Transverse colon (tissue), 4 donors: ENCODE data around the gene SVOP. TPM values are rescaled to one million over a fixed set of nuclear protein-coding genes. Genes with fewer than 3 reads are reported as not detected.

Experiments
- DNase-seq: peaks from one replicate; pipeline ENCODE4 v3.0.0-alpha.2; 2019
- H3K27ac ChIP-seq, 4 donors: fragments of 200-600 bp; sonication (generic); 2 replicates each; pipeline ENCODE4 v1.5.1; 2016 to 2018; ENCODE audit warnings: inconsistent platforms in 4 of 4
- H3K27me3 ChIP-seq: fragments of 200-600 bp; sonication (generic); 2 replicates; pipeline ENCODE4 v1.5.1; 2017; ENCODE audit warnings: inconsistent platforms
- H3K36me3 ChIP-seq, 4 donors: fragments of 200-600 bp; sonication (generic); 2 replicates each; pipeline ENCODE4 v1.5.1; 2017 to 2019; ENCODE audit warnings: inconsistent platforms in 4 of 4
- H3K4me1 ChIP-seq, 4 donors: fragments of 200-600 bp; sonication (generic); 2 replicates each; pipeline ENCODE4 v1.5.1; 2017 to 2020; ENCODE audit warnings: inconsistent platforms in 4 of 4
- H3K4me3 ChIP-seq, 4 donors: fragments of 200-600 bp; sonication (generic); 1 replicate in 1 of 4; 2 replicates in 3 of 4; pipeline versions ENCODE4 v1.5.1 to v1.6.1; 2017 to 2019; ENCODE audit warnings: inconsistent platforms in 4 of 4
- H3K9me3 ChIP-seq, 2 donors: fragments of 200-600 bp; sonication (generic); 2 replicates each; pipeline ENCODE4 v1.5.1; 2017 to 2019; ENCODE audit warnings: inconsistent platforms in 2 of 2
- EP300 ChIP-seq: sonication (generic); formaldehyde crosslinking; IDR thresholded peaks from one replicate; pipeline ENCODE4 v1.6.1; 2017; ENCODE audit warnings: antibody characterized with exemption, low read depth
- POLR2A ChIP-seq: fragments of 450-650 bp; IDR thresholded peaks from one replicate; pipeline ENCODE4 v1.6.1; 2016; ENCODE audit warnings: antibody characterized with exemption, mild to moderate bottlenecking, moderate library complexity
- POLR2AphosphoS5 ChIP-seq, 3 donors: sonication (generic); formaldehyde crosslinking; IDR thresholded peaks; one replicate each; pipeline ENCODE4 v1.6.1; 2016; ENCODE audit warnings: antibody characterized with exemption in 3 of 3
- WGBS, 2 donors: methylation state at CpG; one replicate each; pipeline ENCODE4 v1.1.5; 2018; ENCODE audit warnings: low coverage in 1 of 2; 5-methylcytosine and 5-hydroxymethylcytosine counted together
- in situ Hi-C, 4 donors: fragments of 200-750 bp; cut with MboI; loops; one replicate each; pipeline versions ENCODE4 v1.15.0 to v1.15.1; 2017; ENCODE audit warnings: low sequenced_read_pairs in 3 of 4, low pct_ligation_motif_present in 1 of 4, low pct_unique_long_range_greater_than_20kb in 1 of 4
- intact Hi-C: fragments of 100-400 bp; cut with DNase I; formaldehyde crosslinking; loops from one replicate; pipeline ENCODE4 v1.15.1; 2023; ENCODE audit warnings: low total_unique reads
- total RNA-seq, 4 donors: library from RNA; depleted of rRNA; stranded (reverse); fragments of >200 nt; gene quantifications; one replicate each; pipeline ENCODE4 v1.1.0, GENCODE V29; 2016
- TF ChIP-seq, protein P1 (sequence below), 5 experiments: fragments of 200-600 bp in 3 of 5; fragments of 450-650 bp in 2 of 5; sonication (generic) in 3 of 5; IDR thresholded peaks; 1 replicate in 2 of 5; 2 replicates in 3 of 5; pipeline ENCODE4 v1.5.1; 2016 to 2017; ENCODE audit warnings: antibody characterized with exemption in 5 of 5, inconsistent platforms in 3 of 5, mild to moderate bottlenecking in 2 of 5, moderate library complexity in 1 of 5

SVOP gene
- total RNA-seq, 4 donors from 2014 or later, result 0.16 to 0.55 TPM; not detected in 2

DNA sequence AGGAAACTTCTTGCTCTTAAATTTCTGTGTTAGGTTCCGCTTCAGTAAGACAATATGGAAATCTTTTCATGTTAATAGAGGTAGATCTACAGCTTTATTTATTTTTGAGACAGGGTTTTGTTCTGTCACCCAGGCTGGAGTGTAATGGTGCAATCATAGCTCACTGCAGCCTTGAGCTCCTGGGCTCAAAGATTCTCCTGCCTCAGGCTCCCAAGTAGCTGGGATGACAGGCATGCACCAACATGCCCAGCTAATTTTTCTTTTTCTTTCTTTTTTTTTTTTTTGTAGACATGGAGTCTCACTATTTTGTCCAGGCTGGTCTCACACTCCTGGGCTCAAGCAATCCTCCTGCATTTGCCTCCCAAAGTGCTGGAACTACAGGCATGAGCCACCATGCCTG is 70.9 kb downstream of the SVOP start:
- no peaks in the 10 kb centered on the region for H3K27me3 ChIP-seq
- WGBS, 2 donors, result 95% methylated on average over 1 of the region's 1 CpG; no CpG with 5 or more reads in 1 of the 2 donors
- peaks cover 0 to 7% (median 2%) of the 10 kb centered on the region in 4 donors for H3K4me1 ChIP-seq
- TF ChIP-seq EP300 (no peak), POLR2A (no peak), POLR2AphosphoS5 (IDR thresholded peaks at IDR 0.05) (no peak)
- TF ChIP-seq, protein P1, sequence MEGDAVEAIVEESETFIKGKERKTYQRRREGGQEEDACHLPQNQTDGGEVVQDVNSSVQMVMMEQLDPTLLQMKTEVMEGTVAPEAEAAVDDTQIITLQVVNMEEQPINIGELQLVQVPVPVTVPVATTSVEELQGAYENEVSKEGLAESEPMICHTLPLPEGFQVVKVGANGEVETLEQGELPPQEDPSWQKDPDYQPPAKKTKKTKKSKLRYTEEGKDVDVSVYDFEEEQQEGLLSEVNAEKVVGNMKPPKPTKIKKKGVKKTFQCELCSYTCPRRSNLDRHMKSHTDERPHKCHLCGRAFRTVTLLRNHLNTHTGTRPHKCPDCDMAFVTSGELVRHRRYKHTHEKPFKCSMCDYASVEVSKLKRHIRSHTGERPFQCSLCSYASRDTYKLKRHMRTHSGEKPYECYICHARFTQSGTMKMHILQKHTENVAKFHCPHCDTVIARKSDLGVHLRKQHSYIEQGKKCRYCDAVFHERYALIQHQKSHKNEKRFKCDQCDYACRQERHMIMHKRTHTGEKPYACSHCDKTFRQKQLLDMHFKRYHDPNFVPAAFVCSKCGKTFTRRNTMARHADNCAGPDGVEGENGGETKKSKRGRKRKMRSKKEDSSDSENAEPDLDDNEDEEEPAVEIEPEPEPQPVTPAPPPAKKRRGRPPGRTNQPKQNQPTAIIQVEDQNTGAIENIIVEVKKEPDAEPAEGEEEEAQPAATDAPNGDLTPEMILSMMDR (IDR thresholded peaks at IDR 0.05), result no peak
- H3K36me3 ChIP-seq, result no peaks in the 10 kb centered on the region
- in situ Hi-C loops (loop anchor here in 1 of 4 donors (10.0 to 25.0 kb wide), 3 partner anchors 65 to 288 kb away; partner anchors contain the start of genes ALKBH2, DAO and UNG), intact Hi-C loops (loop anchor here (10.0 kb wide), 1 partner anchor 335 kb away; no protein-coding TSS in a partner anchor)
- H3K9me3 ChIP-seq, result no peaks in the 10 kb centered on the region
- H3K4me3 ChIP-seq, result no peak overlapping the region
- H3K27ac ChIP-seq, result no peak overlapping the region
- DNase-seq, result no peak

DNA sequence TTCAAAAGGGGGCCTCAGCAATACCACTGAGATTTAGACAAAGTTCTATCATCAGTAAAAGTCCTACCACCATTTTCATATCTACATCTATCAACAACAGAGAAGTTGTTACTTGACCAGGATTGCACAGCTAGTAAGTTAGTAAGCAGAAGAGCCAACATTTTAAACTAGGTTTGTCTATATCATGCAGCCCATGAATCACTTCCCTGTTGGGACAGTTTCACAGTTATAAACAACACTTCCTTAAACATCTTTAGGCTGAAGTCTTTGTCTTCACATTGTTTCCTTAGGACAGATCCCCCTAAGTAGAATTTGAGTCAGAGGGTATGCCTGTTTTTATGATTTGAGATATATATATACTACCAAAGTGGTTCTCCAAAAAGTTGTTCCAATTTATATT is 72.5 kb downstream of the SVOP start:
- Histone ChIP-seq H3K27ac (no peak overlapping the region), H3K4me1 (peaks cover 0 to 7% (median 2%) of the 10 kb centered on the region in 4 donors), H3K9me3 (no peaks in the 10 kb centered on the region), H3K4me3 (no peak overlapping the region), H3K36me3 (no peaks in the 10 kb centered on the region), H3K27me3 (no peaks in the 10 kb centered on the region)
- in situ Hi-C loops, result no loop called here
- intact Hi-C loops, result no loop called here
- DNase-seq, result no peak
- TF ChIP-seq POLR2A (no peak), EP300 (no peak), POLR2AphosphoS5 (IDR thresholded peaks at IDR 0.05) (no peak)
- TF ChIP-seq, protein P1 (IDR thresholded peaks at IDR 0.05), result no peak

DNA sequence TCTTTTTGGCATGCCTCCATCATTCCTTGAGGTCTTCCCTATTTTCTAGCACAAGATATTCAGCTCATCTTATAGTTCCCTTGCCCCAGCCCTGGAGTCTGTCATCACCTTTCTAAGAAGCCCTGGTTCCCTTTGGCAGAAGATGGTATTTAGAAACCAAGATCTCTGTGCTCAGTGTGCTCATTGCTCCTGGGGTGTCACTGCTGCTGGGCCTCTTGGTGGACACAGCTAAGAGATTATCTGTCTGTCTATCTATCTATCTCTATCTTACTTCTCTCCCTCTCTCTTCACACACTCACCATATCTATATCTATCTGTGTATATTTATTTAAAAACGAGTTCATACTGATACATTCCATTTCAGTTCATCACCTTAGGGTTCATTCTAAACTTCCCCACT is 73.8 kb downstream of the SVOP start:
- H3K4me3 ChIP-seq, result no peak overlapping the region
- peaks cover 0 to 7% (median 2%) of the 10 kb centered on the region in 4 donors for H3K4me1 ChIP-seq
- H3K27ac ChIP-seq, result no peak overlapping the region
- no peaks in the 10 kb centered on the region for H3K9me3 ChIP-seq
- in situ Hi-C loops, result no loop called here
- H3K36me3 ChIP-seq, result no peaks in the 10 kb centered on the region
- DNase-seq, result no peak
- no peak for TF ChIP-seq POLR2AphosphoS5 (IDR thresholded peaks at IDR 0.05)
- TF ChIP-seq, protein P1 (IDR thresholded peaks at IDR 0.05), result no peak
- no peak for TF ChIP-seq EP300
- TF ChIP-seq POLR2A, result no peak
- H3K27me3 ChIP-seq, result no peaks in the 10 kb centered on the region
- 20 to 44% methylated on average over 1 of the region's 1 CpG for WGBS, 2 donors
- intact Hi-C loops, result no loop called here

DNA sequence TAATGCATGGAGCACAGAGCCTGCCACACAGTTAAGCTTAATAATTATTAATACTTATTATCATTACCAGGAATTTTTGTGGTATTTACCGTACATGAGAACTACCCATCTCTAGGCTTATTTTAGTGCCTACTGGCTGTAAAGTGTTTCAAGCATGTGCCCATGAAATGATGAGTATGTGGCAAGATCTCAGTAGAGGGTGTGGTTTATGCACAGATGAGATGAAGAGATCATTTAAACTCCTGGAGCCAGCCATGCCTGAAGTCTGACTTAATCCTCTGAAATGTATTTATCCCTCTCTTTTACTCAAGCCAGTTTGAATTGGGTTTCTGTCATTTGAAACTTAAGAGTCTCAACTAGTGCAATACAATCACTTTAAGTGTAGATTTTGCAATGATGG is 80.7 kb downstream of the SVOP start:
- WGBS, 2 donors, result 33 to 73% methylated on average over 1 of the region's 1 CpG
- TF ChIP-seq POLR2A (no peak), EP300 (no peak)
- TF ChIP-seq, protein P1 (IDR thresholded peaks at IDR 0.05), result no peak
- DNase-seq, result no peak
- Histone ChIP-seq H3K36me3 (no peaks in the 10 kb centered on the region), H3K27me3 (no peaks in the 10 kb centered on the region), H3K4me1 (peaks cover 0 to 8% (median 2%) of the 10 kb centered on the region in 4 donors), H3K27ac (no peak overlapping the region), H3K4me3 (no peak overlapping the region), H3K9me3 (no peaks in the 10 kb centered on the region)
- in situ Hi-C loops (no loop called here), intact Hi-C loops (no loop called here)
